Lung (tissue), 12 donors: ENCODE results near the gene NCAPH2. TPM values are rescaled to one million over a fixed set of nuclear protein-coding genes. Genes with fewer than 3 reads are reported as not detected.

Experiments used
- ATAC-seq: fragments of 200-7000 bp; cut with Tn5 transposase; one replicate; pipeline ENCODE4 v1.9.1; 2020; ENCODE audit warnings: moderate number of reproducible peaks; ENCODE audit not compliant: insufficient read depth, low FRiP score
- DNase-seq, 3 donors: peaks; one replicate each; pipeline ENCODE4 v3.0.0-alpha.2; 2013 to 2017
- H3K27ac ChIP-seq, 2 donors: one replicate each; pipeline ENCODE4 v1.5.1; 2013; ENCODE audit warnings: mild to moderate bottlenecking in 2 of 2, moderate library complexity in 2 of 2, control low read depth in 1 of 2, inconsistent platforms in 1 of 2, low read depth in 1 of 2, low read length in 1 of 2
- H3K27me3 ChIP-seq, 3 donors: one replicate each; pipeline ENCODE4 v1.5.1; 2013; ENCODE audit warnings: low read length in 2 of 3; ENCODE audit not compliant: control insufficient read depth in 3 of 3, insufficient read depth in 3 of 3
- H3K36me3 ChIP-seq, 4 donors: one replicate each; pipeline ENCODE4 v1.5.1; 2013; ENCODE audit warnings: low read length in 4 of 4, mild to moderate bottlenecking in 1 of 4, moderate library complexity in 1 of 4; ENCODE audit not compliant: control insufficient read depth in 4 of 4, insufficient read depth in 4 of 4
- H3K4me1 ChIP-seq, 5 donors: one replicate each; pipeline ENCODE4 v1.5.1; 2013; ENCODE audit warnings: low read length in 5 of 5, mild to moderate bottlenecking in 2 of 5, moderate library complexity in 1 of 5; ENCODE audit not compliant: control insufficient read depth in 5 of 5, insufficient read depth in 5 of 5
- H3K4me3 ChIP-seq: one replicate; pipeline ENCODE4 v1.5.1; 2013; ENCODE audit warnings: mild to moderate bottlenecking, control low read depth, moderate library complexity
- H3K9ac ChIP-seq, 2 donors: one replicate each; pipeline ENCODE4 v1.5.1; 2013; ENCODE audit warnings: low read length in 2 of 2, control low read depth in 1 of 2; ENCODE audit not compliant: insufficient read depth in 1 of 2
- H3K9me3 ChIP-seq, 4 donors: one replicate each; pipeline ENCODE4 v1.5.1; 2013; ENCODE audit warnings: low read length in 3 of 4, mild to moderate bottlenecking in 1 of 4, moderate library complexity in 1 of 4; ENCODE audit not compliant: control insufficient read depth in 4 of 4, insufficient read depth in 3 of 4
- CTCF ChIP-seq: IDR thresholded peaks from 2 replicates; pipeline ENCODE4 v1.5.1; 2012; ENCODE audit warnings: mild to moderate bottlenecking; ENCODE audit errors: control extremely low read depth, extremely low read depth
- WGBS, 2 donors: extraction: QIAGEN DNeasy Blood & Tissue Kit; methylation state at CpG; one replicate each; pipeline ENCODE4 v1.1.7; 2013; 5-methylcytosine and 5-hydroxymethylcytosine counted together
- polyA plus RNA-seq, 2 donors: library from polyadenylated mRNA; stranded (reverse); fragments of 200-250 nt; gene quantifications; one replicate each; pipeline ENCODE4 v1.2.1, GENCODE V29; 2013
- total RNA-seq, 2 donors: library from RNA; depleted of rRNA in 1 of 2; stranded (reverse); fragments of >200 nt in 1 of 2; gene quantifications; one replicate each; pipeline ENCODE4 v1.2.1, GENCODE V29; 2014 to 2021
- donor health status: control.
- donor health status: control.
- donor health status: Bipolar disorder and iron deficiency.
- donor health status: healthy.
- donor health status: DM: yes; HTN: yes; CAD: no.

Gene NCAPH2
- total and polyA plus RNA-seq, 4 donors: 27.8 to 64.4 (median 43.2) TPM

GRCh38 chr22:50481440-50482106, 26.5 kb upstream of the NCAPH2 start, which contains the start of gene ADM2:
Gene ADM2 (plus strand): TSS chr22:50481543. CDS start chr22:50481848, 305 bp downstream.
- peak; percentile 19 to 44 (median 39) for DNase-seq
- Histone ChIP-seq H3K4me3 (peak within 1 kb of the TSS; percentile 29), H3K4me1 (peaks cover 0 to 5% (median 0%) of the 10 kb centered on the region in 5 donors), H3K9ac (no peak within 1 kb of the TSS), H3K9me3 (no peaks in the 10 kb centered on the region), H3K36me3 (no peaks in the 10 kb centered on the region), H3K27me3 (peaks cover 0 to 37% (median 20%) of the 10 kb centered on the region in 3 donors), H3K27ac (no peak within 1 kb of the TSS)
- ATAC-seq: peak; percentile 37
- 4 to 5% methylated on average over 36 to 70 of the region's 70 CpGs for WGBS, 2 donors
- TF ChIP-seq CTCF: no peak

- Histone ChIP-seq H3K9me3 (no peaks in the 10 kb centered on the region), H3K4me1 (peaks cover 0 to 5% (median 0%) of the 10 kb centered on the region in 5 donors), H3K27ac (no peak overlapping the region), H3K4me3 (peak overlapping the region; percentile 29), H3K36me3 (no peaks in the 10 kb centered on the region), H3K9ac (no peak overlapping the region), H3K27me3 (peaks cover 0 to 37% (median 20%) of the 10 kb centered on the region in 3 donors)
- no peak for DNase-seq
- no peak for TF ChIP-seq CTCF
- ATAC-seq: no peak
- 70 to 73% methylated on average over 34 to 35 of the region's 35 CpGs for WGBS, 2 donors
Observed at GRCh38 chr22:50482107-50483074, 25.6 kb upstream of the NCAPH2 start.

- Histone ChIP-seq H3K27ac (no peak overlapping the region), H3K9me3 (no peaks in the 10 kb centered on the region), H3K4me1 (peaks cover 0 to 5% (median 0%) of the 10 kb centered on the region in 5 donors), H3K27me3 (peaks cover 0 to 37% (median 20%) of the 10 kb centered on the region in 3 donors), H3K36me3 (no peaks in the 10 kb centered on the region), H3K4me3 (no peak overlapping the region), H3K9ac (no peak overlapping the region)
- no peak for DNase-seq
- TF ChIP-seq CTCF: no peak
- WGBS, 2 donors: 86% methylated on average over 9 to 10 of the region's 10 CpGs
- no peak for ATAC-seq
Observed at GRCh38 chr22:50483106-50483505, 24.9 kb upstream of the NCAPH2 start.
